H9 (cell line): ENCODE measurements around the gene ITGA8. TPM values are rescaled to one million over a fixed set of nuclear protein-coding genes. Genes with fewer than 3 reads are reported as not detected.

ENCODE experiments used
- DNase-seq: peaks from one replicate; pipeline ENCODE4 v3.0.0-alpha.2; 2017
- H2AFZ ChIP-seq: one replicate; pipeline ENCODE4 v1.6.1; 2013; ENCODE audit warnings: mild to moderate bottlenecking, low read length, control low read depth, moderate library complexity
- H2AK5ac ChIP-seq: 2 replicates; pipeline ENCODE4 v1.6.1; 2013; ENCODE audit warnings: low read length, control low read depth, mixed read lengths; ENCODE audit not compliant: insufficient read length
- H2BK120ac ChIP-seq: one replicate; pipeline ENCODE4 v1.6.1; 2013; ENCODE audit warnings: low read depth, mild to moderate bottlenecking, low read length, control low read depth, inconsistent platforms; ENCODE audit not compliant: poor library complexity, severe bottlenecking
- H2BK12ac ChIP-seq: 2 replicates; pipeline ENCODE4 v1.6.1; 2013; ENCODE audit warnings: low read length, control low read depth, mixed read lengths, low read depth; ENCODE audit not compliant: insufficient read length
- H2BK15ac ChIP-seq: 2 replicates; pipeline ENCODE4 v1.6.1; 2013; ENCODE audit warnings: low read depth, low read length, control low read depth
- H2BK20ac ChIP-seq: one replicate; pipeline ENCODE4 v1.6.1; 2013; ENCODE audit warnings: low read depth, mild to moderate bottlenecking, low read length, control low read depth, inconsistent platforms; ENCODE audit not compliant: poor library complexity, severe bottlenecking
- H2BK5ac ChIP-seq: 2 replicates; pipeline ENCODE4 v1.6.1; 2013; ENCODE audit warnings: low read length, control low read depth, mixed read lengths; ENCODE audit not compliant: insufficient read length
- H3K14ac ChIP-seq: 2 replicates; pipeline ENCODE4 v1.6.1; 2013; ENCODE audit warnings: low read length, control low read depth; ENCODE audit not compliant: insufficient read depth
- H3K18ac ChIP-seq: 2 replicates; pipeline ENCODE4 v1.6.1; 2013; ENCODE audit warnings: low read depth, mild to moderate bottlenecking, mixed read lengths, low read length, control low read depth; ENCODE audit not compliant: insufficient read length
- H3K23ac ChIP-seq: 2 replicates; pipeline ENCODE4 v1.6.1; 2013; ENCODE audit warnings: low read length, control low read depth, mixed read lengths, low read depth; ENCODE audit not compliant: insufficient read length
- H3K23me2 ChIP-seq: 2 replicates; pipeline ENCODE4 v1.6.1; 2013; ENCODE audit warnings: low read depth, mild to moderate bottlenecking, mixed read lengths, low read length, control low read depth; ENCODE audit not compliant: insufficient read length, poor library complexity, severe bottlenecking
- H3K27ac ChIP-seq: 2 replicates; pipeline ENCODE4 v1.5.1; 2013; ENCODE audit warnings: low read length, control low read depth, mixed read lengths, low read depth; ENCODE audit not compliant: insufficient read length
- H3K27me3 ChIP-seq: 2 replicates; pipeline ENCODE4 v1.6.1; 2013; ENCODE audit warnings: low read length, control low read depth, inconsistent platforms; ENCODE audit not compliant: insufficient read depth
- H3K4ac ChIP-seq: 2 replicates; pipeline ENCODE4 v1.6.1; 2013; ENCODE audit warnings: low read depth, mild to moderate bottlenecking, control low read depth, inconsistent platforms, low read length, moderate library complexity
- H3K4me1 ChIP-seq: 2 replicates; pipeline ENCODE4 v1.6.1; 2013; ENCODE audit warnings: low read length, control low read depth, inconsistent platforms; ENCODE audit not compliant: insufficient read depth
- H3K4me2 ChIP-seq: 2 replicates; pipeline ENCODE4 v1.6.1; 2013; ENCODE audit warnings: low read length, control low read depth, mixed read lengths; ENCODE audit not compliant: insufficient read length, insufficient read depth
- H3K56ac ChIP-seq: 2 replicates; pipeline ENCODE4 v1.6.1; 2013; ENCODE audit warnings: low read depth, mild to moderate bottlenecking, mixed read lengths, low read length, control low read depth; ENCODE audit not compliant: insufficient read length
- H3K79me1 ChIP-seq: 2 replicates; pipeline ENCODE4 v1.6.1; 2013; ENCODE audit warnings: low read depth, mild to moderate bottlenecking, moderate library complexity, low read length, control low read depth, inconsistent platforms; ENCODE audit not compliant: insufficient read depth, poor library complexity, severe bottlenecking
- H3K79me2 ChIP-seq: 2 replicates; pipeline ENCODE4 v1.6.1; 2013; ENCODE audit warnings: low read length, control low read depth, inconsistent platforms; ENCODE audit not compliant: insufficient read depth
- H3K9ac ChIP-seq: 2 replicates; pipeline ENCODE4 v1.6.1; 2013; ENCODE audit warnings: low read length, control low read depth, mixed read lengths; ENCODE audit not compliant: insufficient read length; ENCODE audit errors: extremely low read depth
- H3K9me3 ChIP-seq: one replicate; pipeline ENCODE4 v1.6.1; 2013; ENCODE audit warnings: low read depth, low read length, inconsistent platforms; ENCODE audit not compliant: control insufficient read depth
- H3T11ph ChIP-seq: one replicate; pipeline ENCODE4 v1.6.1; 2013; ENCODE audit warnings: mild to moderate bottlenecking, low read length, control low read depth, inconsistent platforms
- H4K20me1 ChIP-seq: one replicate; pipeline ENCODE4 v1.6.1; 2013; ENCODE audit not compliant: control insufficient read depth, insufficient read length, insufficient read depth
- H4K5ac ChIP-seq: 2 replicates; pipeline ENCODE4 v1.6.1; 2013; ENCODE audit warnings: low read depth, mild to moderate bottlenecking, mixed read lengths, low read length, control low read depth; ENCODE audit not compliant: insufficient read length
- H4K8ac ChIP-seq: replicated peaks from 2 replicates; pipeline ENCODE4 v1.6.1; 2013; ENCODE audit warnings: low read length, control low read depth, mixed read lengths, low read depth; ENCODE audit not compliant: insufficient read length
- H4K91ac ChIP-seq: 2 replicates; pipeline ENCODE4 v1.6.1; 2013; ENCODE audit warnings: low read depth, mild to moderate bottlenecking, moderate library complexity, mixed read lengths, low read length, control low read depth; ENCODE audit not compliant: insufficient read length
- H3K27ac Mint-ChIP-seq, 3 experiments: 2 replicates in 2 of 3; 3 replicates in 1 of 3; pipeline ENCODE4 v1.8.0; 2020 to 2021; ENCODE audit warnings: mixed read lengths in 3 of 3, mild to moderate bottlenecking in 1 of 3, moderate library complexity in 1 of 3
- H3K27me3 Mint-ChIP-seq: 2 replicates; pipeline ENCODE4 v1.8.0; 2021; ENCODE audit warnings: low read depth, mild to moderate bottlenecking, moderate library complexity, mixed read lengths
- H3K36me3 Mint-ChIP-seq, 3 experiments: 2 replicates in 2 of 3; 3 replicates in 1 of 3; pipeline ENCODE4 v1.8.0; 2020 to 2021; ENCODE audit warnings: low read depth in 3 of 3, mixed read lengths in 3 of 3; ENCODE audit not compliant: insufficient read depth in 1 of 3
- H3K4me1 Mint-ChIP-seq, 2 experiments: 2 replicates each; pipeline ENCODE4 v1.8.0; 2020; ENCODE audit warnings: mixed read lengths in 2 of 2
- H3K4me3 Mint-ChIP-seq, 2 experiments: 2 replicates in 1 of 2; 3 replicates in 1 of 2; pipeline ENCODE4 v1.8.0; 2020 to 2021; ENCODE audit warnings: mild to moderate bottlenecking in 2 of 2, mixed read lengths in 2 of 2, moderate library complexity in 1 of 2
- H3K9me3 Mint-ChIP-seq, 2 experiments: 2 replicates in 1 of 2; 3 replicates in 1 of 2; pipeline ENCODE4 v1.8.0; 2020; ENCODE audit warnings: mild to moderate bottlenecking in 2 of 2, mixed read lengths in 2 of 2, moderate library complexity in 1 of 2
- CTCF ChIP-seq: fragments of 200-600 bp; sonication (generic); conservative IDR thresholded peaks from 3 replicates; pipeline ENCODE4 v1.8.0; 2021; ENCODE audit warnings: antibody characterized with exemption, mild to moderate bottlenecking
- WGBS: extraction: QIAGEN DNeasy Blood & Tissue Kit; methylation state at CpG from one replicate; pipeline ENCODE4 v1.1.7; 2013; ENCODE audit warnings: missing lambda C conversion rate, low lambda C conversion rate, mixed read lengths; ENCODE audit not compliant: insufficient read length; ENCODE audit errors: extremely low coverage; 5-methylcytosine and 5-hydroxymethylcytosine counted together
- total RNA-seq: library from RNA; stranded (reverse); gene quantifications from 2 replicates; pipeline ENCODE4 v1.2.1, GENCODE V29; 2021

The ITGA8 gene
- total RNA-seq, 1 experiment from 2014 or later: not detected

GRCh38 chr10:15472008-15472407, 247.7 kb downstream of the ITGA8 start:
- Histone ChIP-seq H4K5ac (no peak overlapping the region), H2BK12ac (no peak overlapping the region), H4K20me1 (no peaks in the 10 kb centered on the region), H3K27ac (no peak overlapping the region), H2AK5ac (no peak overlapping the region), H3K9ac (no peak overlapping the region), H3K79me2 (no peaks in the 10 kb centered on the region), H3K4me2 (no peak overlapping the region), H4K8ac (no peak overlapping the region), H3K4me1 (no peaks in the 10 kb centered on the region), H3K23ac (no peak overlapping the region), H3K9me3 (no peaks in the 10 kb centered on the region), H3K27me3 (peaks cover 62% of the 10 kb centered on the region), H2AFZ (no peak overlapping the region), H3K23me2 (peaks cover 2% of the 10 kb centered on the region), H3K18ac (no peak overlapping the region), H2BK20ac (no peak overlapping the region), H3K14ac (no peak overlapping the region), H3K56ac (no peak overlapping the region), H2BK120ac (no peak overlapping the region), H3T11ph (no peak overlapping the region), H2BK5ac (no peak overlapping the region), H2BK15ac (no peak overlapping the region), H3K4ac (no peak overlapping the region), H3K79me1 (no peaks in the 10 kb centered on the region), H4K91ac (no peak overlapping the region)
- Mint-ChIP-seq H3K9me3 (peaks cover 3 to 9% of the 10 kb centered on the region in 2 experiments; a peak in 3 of 5 replicates), H3K36me3 (peaks cover 0 to 5% (median 0%) of the 10 kb centered on the region in 3 experiments; a peak in 1 of 7 replicates), H3K4me1 (peaks cover 27 to 30% of the 10 kb centered on the region in 2 experiments), H3K27ac (no peak overlapping the region), H3K27me3 (peaks cover 99% of the 10 kb centered on the region), H3K4me3 (no peak overlapping the region)
- TF ChIP-seq CTCF: no peak
- no CpG with 5 or more reads among the region's 6 CpGs for WGBS
- no peak for DNase-seq
